Upper lobe of left lung (tissue), 6 donors: ENCODE measurements around the gene AKR7A3. TPM values are rescaled to one million over a fixed set of nuclear protein-coding genes. Genes with fewer than 3 reads are reported as not detected.

Experiments
- ATAC-seq, 2 donors: fragments of 200-7000 bp; cut with Tn5 transposase; one replicate each; pipeline ENCODE4 v1.9.1; 2022; ENCODE audit warnings: mild to moderate bottlenecking in 2 of 2, moderate library complexity in 2 of 2; ENCODE audit not compliant: low FRiP score in 2 of 2
- DNase-seq, 2 donors: peaks; one replicate each; pipeline ENCODE4 v3.0.0-alpha.2; 2019 to 2020
- H3K27ac ChIP-seq, 4 donors: fragments of 200-600 bp; sonication (generic); one replicate each; pipeline ENCODE4 v1.5.1; 2016 to 2019
- H3K27me3 ChIP-seq, 4 donors: fragments of 200-600 bp; sonication (generic); one replicate each; pipeline ENCODE4 v1.5.1; 2017 to 2019
- H3K36me3 ChIP-seq, 4 donors: fragments of 200-600 bp; sonication (generic); one replicate each; pipeline ENCODE4 v1.5.1; 2016 to 2019
- H3K4me1 ChIP-seq, 4 donors: fragments of 200-600 bp; sonication (generic); one replicate each; pipeline ENCODE4 v1.5.1; 2018 to 2019
- H3K4me3 ChIP-seq, 4 donors: fragments of 200-600 bp; sonication (generic); one replicate each; pipeline ENCODE4 v1.5.1; 2017 to 2019; ENCODE audit warnings: mild to moderate bottlenecking in 2 of 4, moderate library complexity in 1 of 4
- H3K9me3 ChIP-seq, 4 donors: fragments of 200-600 bp; sonication (generic); one replicate each; pipeline ENCODE4 v1.5.1; 2018 to 2019
- EP300 ChIP-seq, 4 donors: sonication (generic); formaldehyde crosslinking; IDR thresholded peaks; one replicate each; pipeline ENCODE4 v1.5.1; 2017; ENCODE audit warnings: antibody characterized with exemption in 4 of 4, control low read depth in 2 of 4
- POLR2A ChIP-seq, 4 donors: fragments of 450-650 bp; IDR thresholded peaks; one replicate each; pipeline ENCODE4 v1.5.1; 2016 to 2017; ENCODE audit warnings: antibody characterized with exemption in 4 of 4, mild to moderate bottlenecking in 2 of 4
- POLR2AphosphoS5 ChIP-seq, 2 donors: sonication (generic); formaldehyde crosslinking; IDR thresholded peaks; one replicate each; pipeline ENCODE4 v1.5.1; 2017; ENCODE audit warnings: antibody characterized with exemption in 2 of 2
- WGBS, 2 donors: methylation state at CpG; one replicate each; pipeline ENCODE4 v1.1.5; 2017 to 2018; 5-methylcytosine and 5-hydroxymethylcytosine counted together
- total RNA-seq, 6 donors: library from RNA; depleted of rRNA in 4 of 6; stranded (reverse); fragments of >200 nt in 4 of 6; gene quantifications; one replicate each; pipeline versions ENCODE4 v1.1.0 to v1.2.1, GENCODE V29; 2016 to 2021
- TF ChIP-seq, protein P1 (sequence below), 6 experiments: fragments of 450-650 bp in 4 of 6; fragments of 200-600 bp in 2 of 6; sonication (generic) in 2 of 6; IDR thresholded peaks; one replicate each; pipeline ENCODE4 v1.5.1; 2016 to 2019; ENCODE audit warnings: antibody characterized with exemption in 6 of 6
- donor health status: DM: no; HTN: no; CAD: no; lungs with moderate emphysema.
- donor health status: DM: no; HTN: yes; CAD: no; lungs with severe emphysema.

AKR7A3 gene
- total RNA-seq, 6 donors from 2014 or later = 0.91 to 9.4 (median 1.0) TPM; not detected in 1

- DNase-seq (no peak), ATAC-seq (no peak)
- no peaks in the 10 kb centered on the region for H3K36me3 ChIP-seq
- H3K4me1 ChIP-seq = no peaks in the 10 kb centered on the region
- H3K4me3 ChIP-seq = no peak overlapping the region
- WGBS, 2 donors = 84 to 85% methylated on average over 9 to 11 of the region's 11 CpGs
- H3K9me3 ChIP-seq = no peaks in the 10 kb centered on the region
- TF ChIP-seq, protein P1, sequence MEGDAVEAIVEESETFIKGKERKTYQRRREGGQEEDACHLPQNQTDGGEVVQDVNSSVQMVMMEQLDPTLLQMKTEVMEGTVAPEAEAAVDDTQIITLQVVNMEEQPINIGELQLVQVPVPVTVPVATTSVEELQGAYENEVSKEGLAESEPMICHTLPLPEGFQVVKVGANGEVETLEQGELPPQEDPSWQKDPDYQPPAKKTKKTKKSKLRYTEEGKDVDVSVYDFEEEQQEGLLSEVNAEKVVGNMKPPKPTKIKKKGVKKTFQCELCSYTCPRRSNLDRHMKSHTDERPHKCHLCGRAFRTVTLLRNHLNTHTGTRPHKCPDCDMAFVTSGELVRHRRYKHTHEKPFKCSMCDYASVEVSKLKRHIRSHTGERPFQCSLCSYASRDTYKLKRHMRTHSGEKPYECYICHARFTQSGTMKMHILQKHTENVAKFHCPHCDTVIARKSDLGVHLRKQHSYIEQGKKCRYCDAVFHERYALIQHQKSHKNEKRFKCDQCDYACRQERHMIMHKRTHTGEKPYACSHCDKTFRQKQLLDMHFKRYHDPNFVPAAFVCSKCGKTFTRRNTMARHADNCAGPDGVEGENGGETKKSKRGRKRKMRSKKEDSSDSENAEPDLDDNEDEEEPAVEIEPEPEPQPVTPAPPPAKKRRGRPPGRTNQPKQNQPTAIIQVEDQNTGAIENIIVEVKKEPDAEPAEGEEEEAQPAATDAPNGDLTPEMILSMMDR (IDR thresholded peaks at IDR 0.05) = no peak
- no peak overlapping the region for H3K27ac ChIP-seq
- no peaks in the 10 kb centered on the region for H3K27me3 ChIP-seq
These were observed 20.1 kb downstream of the AKR7A3 start for GRCh38 chr1:19268445-19268844.

DNA sequence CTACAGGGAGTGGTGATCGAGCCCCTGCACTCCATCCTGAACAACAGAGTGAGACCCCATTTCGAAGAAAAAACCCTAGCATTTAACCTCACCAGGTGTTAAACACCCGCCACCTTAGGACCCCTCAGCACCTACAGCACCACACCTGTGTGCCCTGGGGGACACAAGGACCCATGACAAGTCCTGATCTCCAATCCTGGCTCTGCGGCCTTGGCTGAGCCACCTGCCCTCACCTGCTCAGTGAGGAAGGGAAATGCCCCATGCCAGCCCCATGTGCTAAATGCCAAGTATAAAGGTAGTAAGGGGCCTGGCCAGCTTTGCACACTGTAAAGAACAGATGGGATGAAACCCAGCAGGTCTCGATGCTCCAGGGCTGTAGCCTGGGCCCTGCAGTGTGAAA is 25.8 kb downstream of the AKR7A3 start:
- 91 to 92% methylated on average over 4 to 5 of the region's 5 CpGs for WGBS, 2 donors
- ATAC-seq (no peak), DNase-seq (no peak)
- Histone ChIP-seq H3K9me3 (no peaks in the 10 kb centered on the region), H3K27ac (no peak overlapping the region), H3K4me3 (no peak overlapping the region), H3K4me1 (no peaks in the 10 kb centered on the region), H3K36me3 (peaks cover 18 to 29% (median 24%) of the 10 kb centered on the region in 4 donors), H3K27me3 (no peaks in the 10 kb centered on the region)
- TF ChIP-seq POLR2A (IDR thresholded peaks at IDR 0.05) = no peak
- no peak for TF ChIP-seq EP300 (IDR thresholded peaks at IDR 0.05)
- TF ChIP-seq, protein P1 (IDR thresholded peaks at IDR 0.05) = no peak
- no peak for TF ChIP-seq POLR2AphosphoS5 (IDR thresholded peaks at IDR 0.05)

- WGBS, 2 donors = 77 to 84% methylated on average over 4 to 5 of the region's 5 CpGs
- Histone ChIP-seq H3K4me1 (no peaks in the 10 kb centered on the region), H3K9me3 (no peaks in the 10 kb centered on the region), H3K36me3 (peaks cover 18 to 36% (median 31%) of the 10 kb centered on the region in 4 donors), H3K4me3 (no peak overlapping the region), H3K27me3 (no peaks in the 10 kb centered on the region), H3K27ac (no peak overlapping the region)
- ATAC-seq (no peak), DNase-seq (no peak)
- no peak for TF ChIP-seq POLR2A (IDR thresholded peaks at IDR 0.05)
- TF ChIP-seq, protein P1 (IDR thresholded peaks at IDR 0.05) = no peak
- no peak for TF ChIP-seq EP300 (IDR thresholded peaks at IDR 0.05)
- no peak for TF ChIP-seq POLR2AphosphoS5 (IDR thresholded peaks at IDR 0.05)
These were observed 26.5 kb downstream of the AKR7A3 start for GRCh38 chr1:19262047-19262446.

DNA sequence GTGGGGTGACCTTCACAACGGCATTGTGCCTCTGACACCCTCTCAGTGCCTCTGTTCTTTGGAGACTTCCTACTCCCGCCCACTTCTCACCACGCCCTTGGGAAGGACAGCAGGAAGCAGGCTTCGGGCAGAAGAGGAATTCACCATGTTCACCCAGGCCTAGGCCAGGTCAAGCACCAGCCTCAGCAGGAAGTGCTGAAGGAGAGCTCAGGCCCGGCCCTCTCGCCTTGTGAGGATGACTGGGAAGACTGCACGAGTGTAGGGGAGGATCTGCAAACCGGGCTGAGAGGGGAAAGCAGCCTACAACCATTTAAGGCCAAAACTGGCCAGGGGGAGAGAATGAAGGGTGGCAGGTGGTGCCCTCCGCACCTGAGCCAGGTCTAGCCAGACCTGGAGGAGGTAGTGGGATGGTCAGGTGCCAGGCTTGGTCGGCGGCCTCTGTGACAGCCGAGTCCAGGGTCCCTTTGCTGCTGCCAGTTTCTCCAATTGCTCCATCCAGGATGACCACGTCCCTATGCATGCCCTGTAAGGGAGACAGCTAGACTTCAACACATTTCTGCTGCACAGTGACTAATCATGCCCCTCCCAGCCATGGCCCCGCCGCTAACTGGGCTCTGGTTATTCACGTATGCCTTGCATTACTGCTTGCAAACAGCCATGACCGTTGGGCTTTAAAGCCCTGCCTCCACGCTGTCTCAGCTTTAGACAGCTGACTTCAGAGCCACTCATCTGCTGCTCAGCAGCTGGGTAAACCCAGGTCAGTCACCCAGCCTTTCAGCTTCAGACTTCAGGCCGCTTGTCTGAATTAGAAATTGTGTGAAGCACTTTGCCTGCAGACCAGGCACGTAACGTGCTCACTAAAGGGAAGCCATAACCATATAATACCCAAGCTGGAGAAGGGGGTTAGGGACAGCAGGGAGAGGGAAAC is 28.1 kb downstream of the AKR7A3 start:
- Histone ChIP-seq H3K4me3 (no peak overlapping the region), H3K4me1 (no peaks in the 10 kb centered on the region), H3K27me3 (no peaks in the 10 kb centered on the region), H3K27ac (no peak overlapping the region), H3K36me3 (peaks cover 18 to 51% (median 44%) of the 10 kb centered on the region in 4 donors), H3K9me3 (no peaks in the 10 kb centered on the region)
- WGBS, 2 donors = 69 to 71% methylated on average over 15 to 21 of the region's 21 CpGs
- peak in 1 of 2 donors; percentile 34 for ATAC-seq
- TF ChIP-seq POLR2A (IDR thresholded peaks at IDR 0.05) (no peak), POLR2AphosphoS5 (IDR thresholded peaks at IDR 0.05) (no peak), EP300 (IDR thresholded peaks at IDR 0.05) (no peak)
- TF ChIP-seq, protein P1 (IDR thresholded peaks at IDR 0.05) = no peak
- peak in 1 of 2 donors; percentile 24 for DNase-seq
